MG63 (cell line): Measurements from ENCODE around the gene COX8A. TPM values are rescaled to one million over a fixed set of nuclear protein-coding genes. Genes with fewer than 3 reads are reported as not detected.

ENCODE experiments used
- DNase-seq: peaks from one replicate; pipeline ENCODE4 v3.0.0-alpha.2; 2020
- H3K27me3 ChIP-seq: fragments of 250-450 bp; sonication (Bioruptor Pico); 2 replicates; pipeline ENCODE4 v1.5.1; 2020; ENCODE audit warnings: mild to moderate bottlenecking, moderate library complexity
- H3K36me3 ChIP-seq: fragments of 250-450 bp; sonication (Bioruptor Pico); 2 replicates; pipeline ENCODE4 v1.5.1; 2020; ENCODE audit warnings: mild to moderate bottlenecking, moderate library complexity
- H3K4me3 ChIP-seq: fragments of 250-450 bp; sonication (Bioruptor Pico); 2 replicates; pipeline ENCODE4 v1.5.1; 2020; ENCODE audit warnings: mild to moderate bottlenecking, moderate library complexity
- H3K9me3 ChIP-seq: fragments of 250-450 bp; sonication (Bioruptor Pico); 2 replicates; pipeline ENCODE4 v1.5.1; 2020; ENCODE audit warnings: mild to moderate bottlenecking, moderate library complexity
- total RNA-seq: library from RNA; depleted of rRNA; stranded (reverse); fragments of >200 nt; shearing (Covaris generic); gene quantifications from 2 replicates; pipeline ENCODE4 v1.2.3, GENCODE V29; 2014; ENCODE audit warnings: low replicate concordance

Gene COX8A
- total RNA-seq, 1 experiment from 2014 or later = 593 TPM

GRCh38 chr11:63997801-63998337, 23.4 kb downstream of the COX8A start:
- no peak for DNase-seq
- no peak overlapping the region for H3K4me3 ChIP-seq
- no peaks in the 10 kb centered on the region for H3K9me3 ChIP-seq
- peaks cover 16% of the 10 kb centered on the region for H3K36me3 ChIP-seq
- no peaks in the 10 kb centered on the region for H3K27me3 ChIP-seq

DNA sequence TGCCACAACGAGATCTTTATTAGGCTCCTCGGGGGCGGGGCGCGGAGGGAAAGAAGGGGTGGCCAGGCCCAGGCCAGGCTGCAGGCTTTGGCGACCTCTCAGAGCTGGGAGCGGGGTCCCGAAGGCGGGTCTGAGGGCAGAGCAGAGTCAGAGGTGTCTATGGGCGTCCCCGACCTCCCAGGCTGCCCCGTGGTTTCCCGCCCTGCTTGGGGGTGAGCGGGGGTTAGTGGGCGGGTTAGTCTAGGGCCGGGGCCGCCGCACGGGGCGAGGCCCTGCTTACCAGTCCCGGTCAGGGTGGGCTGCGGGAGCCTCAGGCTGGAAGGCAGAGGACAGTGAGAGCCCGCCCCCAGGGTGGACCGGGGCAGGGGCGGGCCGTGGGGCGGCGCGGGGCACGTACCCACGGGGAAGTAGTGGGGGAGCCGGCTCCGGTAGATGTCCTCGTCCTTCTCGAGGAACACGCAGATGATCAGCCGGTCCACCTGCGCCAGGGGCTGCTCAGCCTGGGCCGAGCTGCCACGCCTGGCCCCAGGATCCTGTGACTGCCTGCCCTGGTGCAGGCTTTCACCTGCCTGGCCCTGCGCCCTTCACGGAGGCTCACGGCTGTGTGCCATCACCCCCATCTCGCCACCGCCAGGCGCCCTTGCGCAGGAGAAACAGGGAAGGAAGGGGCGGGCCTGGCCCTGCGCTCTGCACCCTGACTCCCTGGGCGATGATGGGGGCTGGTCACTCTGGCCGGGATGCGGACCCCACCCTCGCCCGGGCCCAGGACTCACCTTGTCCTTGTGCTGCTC, 24.3 kb downstream of the COX8A start:
- no peaks in the 10 kb centered on the region for H3K27me3 ChIP-seq
- no peak for DNase-seq
- peaks cover 18% of the 10 kb centered on the region for H3K36me3 ChIP-seq
- H3K9me3 ChIP-seq = no peaks in the 10 kb centered on the region
- H3K4me3 ChIP-seq = no peak overlapping the region

DNA sequence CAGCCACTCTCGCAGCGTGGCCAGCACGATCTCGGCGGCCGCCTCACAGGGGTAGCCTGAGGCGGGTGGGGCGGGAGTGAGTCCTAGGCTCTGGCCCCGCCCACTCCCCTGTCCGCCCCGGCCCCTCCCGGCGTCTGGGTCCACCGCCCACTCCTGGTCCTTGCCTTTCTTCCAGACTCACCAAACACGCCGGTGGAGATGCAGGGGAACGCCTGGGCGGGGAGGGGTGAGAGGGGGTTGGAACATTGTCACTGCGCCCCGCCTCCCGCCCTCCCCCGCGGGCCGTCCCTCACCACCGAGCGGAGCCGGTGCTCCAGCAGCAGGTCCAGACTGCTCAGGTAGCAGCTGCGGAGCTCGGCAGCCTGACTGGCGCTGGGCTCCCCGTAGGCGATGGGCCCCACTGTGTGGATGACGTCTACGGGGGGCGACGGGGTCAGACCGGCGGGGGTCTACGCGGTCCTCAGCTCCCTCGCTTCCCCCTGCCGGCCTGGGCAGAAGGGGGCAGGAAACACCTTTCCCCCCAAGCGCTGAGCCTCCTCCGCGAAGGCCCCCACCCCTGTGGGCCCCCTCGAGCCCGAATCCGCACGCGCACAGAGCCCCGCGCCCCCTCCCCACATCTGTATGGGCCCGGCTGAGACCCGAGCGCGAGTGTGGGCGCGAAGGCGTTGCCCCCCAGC, 25.1 kb downstream of the COX8A start:
- Histone ChIP-seq H3K36me3 (peaks cover 18% of the 10 kb centered on the region), H3K4me3 (no peak overlapping the region), H3K27me3 (no peaks in the 10 kb centered on the region), H3K9me3 (no peaks in the 10 kb centered on the region)
- no peak for DNase-seq

DNA sequence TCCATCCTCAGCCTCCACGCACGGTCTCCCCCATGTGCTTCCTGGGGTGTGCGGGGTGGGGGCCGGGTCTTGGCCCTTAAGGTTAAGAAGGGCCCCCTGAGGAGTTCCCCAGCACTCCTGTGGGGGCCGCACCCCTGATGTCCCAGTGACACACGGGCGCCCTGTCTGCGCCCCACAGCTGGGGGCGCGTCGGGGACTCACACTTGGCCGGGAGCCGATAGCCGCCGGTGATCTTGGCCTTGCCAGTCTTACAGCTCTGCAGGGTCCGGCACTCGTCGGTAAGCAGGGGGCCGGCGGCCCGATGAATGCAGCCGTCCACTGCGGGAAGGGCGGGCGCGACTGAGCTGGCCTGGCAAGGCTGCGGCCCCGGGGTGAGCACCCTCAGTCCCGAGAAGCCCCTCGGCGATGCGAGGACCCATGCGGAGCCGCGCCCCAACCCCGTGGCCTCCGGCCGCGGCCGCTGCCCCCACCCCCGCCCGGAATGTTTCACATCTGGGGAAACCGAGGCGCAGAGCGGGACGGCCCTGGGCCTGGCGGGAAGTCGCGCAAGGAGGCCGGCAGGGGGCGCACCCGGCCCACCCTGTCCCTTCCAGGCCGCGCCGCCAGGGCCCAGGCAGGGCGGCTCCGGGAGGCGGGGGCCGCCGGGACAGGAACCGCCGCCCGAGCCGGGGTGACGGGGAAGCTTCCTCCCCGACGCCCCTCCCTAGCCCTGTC, 25.8 kb downstream of the COX8A start:
- no peaks in the 10 kb centered on the region for H3K27me3 ChIP-seq
- H3K9me3 ChIP-seq = no peaks in the 10 kb centered on the region
- no peak for DNase-seq
- peaks cover 21% of the 10 kb centered on the region for H3K36me3 ChIP-seq
- no peak overlapping the region for H3K4me3 ChIP-seq

DNA sequence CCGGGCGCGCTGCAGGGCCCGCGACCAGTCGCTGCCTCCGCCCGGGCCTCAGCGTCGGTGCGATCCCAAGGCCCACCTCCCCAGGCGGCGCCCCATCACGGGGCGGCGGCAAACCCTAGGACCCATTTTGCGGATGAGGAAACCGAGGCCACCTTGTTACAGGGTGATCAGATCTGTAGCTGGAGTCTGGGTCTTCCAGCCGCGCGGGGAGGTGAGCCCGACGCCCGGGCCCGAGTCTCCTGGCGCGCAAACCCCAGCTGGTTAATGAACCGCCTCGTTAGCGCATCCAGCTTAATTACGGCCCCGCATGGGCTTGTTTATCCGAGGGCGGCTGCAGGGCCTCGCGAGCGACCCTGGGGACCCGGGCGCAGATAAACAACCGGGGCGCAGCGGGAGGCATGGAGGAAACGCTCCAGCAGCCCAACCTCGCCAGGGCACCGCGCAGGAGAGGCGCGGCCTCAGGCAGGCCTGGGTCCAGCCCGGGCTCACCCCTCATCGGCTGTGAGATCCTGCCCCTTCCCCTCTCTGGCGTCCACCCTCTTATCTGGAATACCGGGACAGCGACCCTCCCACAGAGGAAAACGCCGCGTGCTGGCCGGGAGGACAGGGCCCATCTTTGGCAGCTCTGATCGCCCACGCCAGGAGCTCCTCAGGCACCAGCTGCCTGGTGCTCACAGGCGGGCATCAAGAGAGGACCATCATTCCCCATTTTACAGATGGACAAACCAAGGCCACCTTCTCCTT, 26.5 kb downstream of the COX8A start:
- Histone ChIP-seq H3K36me3 (peaks cover 21% of the 10 kb centered on the region), H3K4me3 (no peak overlapping the region), H3K27me3 (no peaks in the 10 kb centered on the region), H3K9me3 (no peaks in the 10 kb centered on the region)
- DNase-seq = no peak

DNA sequence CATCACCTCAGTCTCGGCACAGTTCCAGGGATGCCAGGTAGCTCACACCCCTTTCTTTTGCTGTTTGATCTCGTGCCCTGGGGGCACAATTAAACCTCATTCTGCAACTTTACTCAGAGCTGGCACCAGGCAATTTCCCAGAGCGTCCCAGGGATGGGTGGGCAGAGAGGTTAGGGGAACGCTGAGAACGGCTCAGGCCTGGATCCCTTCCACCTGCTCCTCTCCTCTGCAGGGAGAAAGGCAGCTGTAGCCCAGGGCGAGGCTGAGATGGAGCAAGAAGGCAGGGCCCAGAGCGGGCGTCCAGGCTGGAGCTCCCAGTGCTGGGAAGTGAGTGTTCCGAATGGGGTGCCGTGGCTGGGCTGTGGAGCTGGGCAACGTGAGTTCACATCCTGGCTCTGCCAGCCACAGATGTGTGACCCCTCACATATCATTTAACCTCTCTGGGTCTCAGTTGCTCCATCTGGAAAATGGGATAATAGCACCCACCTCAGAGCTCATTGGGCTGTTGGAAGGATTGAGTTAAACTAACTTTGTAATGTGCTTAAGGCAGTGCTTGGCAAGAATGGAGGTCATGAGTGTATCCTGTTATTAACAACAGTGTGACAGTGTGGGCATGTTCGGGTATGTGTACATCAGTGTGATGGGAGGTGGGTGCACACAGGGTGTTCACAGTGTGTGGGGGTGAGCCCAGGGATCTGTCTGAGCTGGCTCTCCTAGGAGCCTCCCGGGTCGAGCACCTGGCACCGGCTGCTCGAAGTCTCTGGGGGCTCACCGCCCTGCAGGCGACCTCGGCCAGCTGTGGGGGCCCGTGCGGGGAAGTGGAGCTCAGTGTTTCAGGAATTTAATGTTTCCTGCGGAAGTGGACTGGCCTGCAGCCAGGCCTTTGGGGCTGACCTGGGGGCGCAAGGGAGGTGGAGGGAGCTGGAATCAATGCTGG, 27.3 kb downstream of the COX8A start:
- Histone ChIP-seq H3K36me3 (peaks cover 16% of the 10 kb centered on the region), H3K4me3 (no peak overlapping the region), H3K27me3 (no peaks in the 10 kb centered on the region), H3K9me3 (no peaks in the 10 kb centered on the region)
- DNase-seq = no peak

- Histone ChIP-seq H3K4me3 (no peak overlapping the region), H3K36me3 (peaks cover 5% of the 10 kb centered on the region), H3K9me3 (no peaks in the 10 kb centered on the region), H3K27me3 (no peaks in the 10 kb centered on the region)
- DNase-seq = no peak
Measured at GRCh38 chr11:64003807-64004589, 29.6 kb downstream of the COX8A start.

DNA sequence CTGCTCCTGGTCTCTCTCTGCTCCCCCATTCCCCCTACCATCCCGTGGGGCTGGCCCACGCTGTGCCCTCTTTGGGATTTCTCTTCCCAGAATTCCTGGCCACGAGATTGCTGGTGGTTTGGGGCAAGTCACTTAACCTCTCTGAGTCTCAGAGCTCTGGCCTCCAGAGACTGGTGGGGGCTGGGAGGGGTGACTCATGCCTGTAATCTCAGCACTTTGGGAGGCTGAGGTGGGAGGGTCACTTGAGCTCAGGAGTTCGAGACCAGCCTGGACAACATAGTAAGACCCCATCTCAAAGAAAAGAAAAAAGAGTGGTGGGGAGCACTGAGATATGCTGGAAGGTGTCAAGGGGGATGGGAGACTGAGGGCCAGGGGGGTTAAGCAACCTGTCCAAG, 30.2 kb downstream of the COX8A start:
- Histone ChIP-seq H3K27me3 (no peaks in the 10 kb centered on the region), H3K36me3 (peaks cover 5% of the 10 kb centered on the region), H3K9me3 (no peaks in the 10 kb centered on the region), H3K4me3 (no peak overlapping the region)
- no peak for DNase-seq

DNA sequence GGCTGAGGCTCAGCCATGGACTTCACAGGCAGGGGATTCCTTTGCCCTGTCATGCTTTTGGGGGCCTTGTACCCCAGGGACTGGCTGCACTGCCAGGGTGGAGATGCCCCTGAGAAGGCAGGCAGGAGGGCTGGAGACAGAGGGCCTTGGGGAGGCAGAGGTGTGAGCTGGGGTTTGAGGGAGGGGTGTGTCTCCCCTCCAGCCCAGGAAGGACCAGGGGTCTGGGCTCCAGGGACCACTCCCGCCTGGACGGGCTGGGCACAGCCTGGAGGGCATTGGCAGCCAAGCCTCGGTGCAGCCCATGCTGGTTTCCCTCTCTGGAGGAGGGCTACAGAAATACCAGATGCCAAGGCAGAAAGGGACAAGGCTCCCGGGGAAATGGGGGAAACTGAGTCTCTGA, 31.3 kb downstream of the COX8A start:
- Histone ChIP-seq H3K27me3 (no peaks in the 10 kb centered on the region), H3K4me3 (no peak overlapping the region), H3K36me3 (peaks cover 5% of the 10 kb centered on the region), H3K9me3 (no peaks in the 10 kb centered on the region)
- no peak for DNase-seq

- Histone ChIP-seq H3K4me3 (no peak overlapping the region), H3K36me3 (peaks cover 5% of the 10 kb centered on the region), H3K27me3 (no peaks in the 10 kb centered on the region), H3K9me3 (no peaks in the 10 kb centered on the region)
- DNase-seq = no peak
Measured at GRCh38 chr11:64006398-64006797, 32.0 kb downstream of the COX8A start.

DNA sequence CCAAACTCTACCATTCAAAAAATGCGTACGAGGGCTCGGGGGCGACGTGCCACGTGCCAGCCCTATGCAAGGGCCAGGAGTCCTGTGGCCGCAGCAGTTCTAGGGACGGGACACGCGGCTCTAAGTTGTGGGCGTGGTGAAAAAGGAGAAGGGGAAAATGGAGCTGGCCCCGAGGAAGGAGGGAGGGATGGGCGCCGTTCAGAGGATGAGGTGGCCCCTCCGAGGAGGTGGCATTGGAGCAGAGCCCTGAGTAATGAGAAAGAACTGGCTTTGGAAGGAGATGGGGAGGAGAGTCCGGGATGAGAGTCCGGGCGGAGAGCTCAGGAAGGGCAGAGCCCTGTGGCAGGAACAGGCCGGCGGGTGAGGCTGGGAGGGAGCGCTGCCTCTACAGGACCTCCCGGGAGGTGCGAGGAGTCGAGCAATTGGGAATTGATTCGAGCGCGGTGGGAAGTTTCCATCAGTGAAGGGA, 32.8 kb downstream of the COX8A start:
- DNase-seq = peak; percentile 32
- Histone ChIP-seq H3K4me3 (no peak overlapping the region), H3K9me3 (no peaks in the 10 kb centered on the region), H3K36me3 (peaks cover 5% of the 10 kb centered on the region), H3K27me3 (no peaks in the 10 kb centered on the region)

DNA sequence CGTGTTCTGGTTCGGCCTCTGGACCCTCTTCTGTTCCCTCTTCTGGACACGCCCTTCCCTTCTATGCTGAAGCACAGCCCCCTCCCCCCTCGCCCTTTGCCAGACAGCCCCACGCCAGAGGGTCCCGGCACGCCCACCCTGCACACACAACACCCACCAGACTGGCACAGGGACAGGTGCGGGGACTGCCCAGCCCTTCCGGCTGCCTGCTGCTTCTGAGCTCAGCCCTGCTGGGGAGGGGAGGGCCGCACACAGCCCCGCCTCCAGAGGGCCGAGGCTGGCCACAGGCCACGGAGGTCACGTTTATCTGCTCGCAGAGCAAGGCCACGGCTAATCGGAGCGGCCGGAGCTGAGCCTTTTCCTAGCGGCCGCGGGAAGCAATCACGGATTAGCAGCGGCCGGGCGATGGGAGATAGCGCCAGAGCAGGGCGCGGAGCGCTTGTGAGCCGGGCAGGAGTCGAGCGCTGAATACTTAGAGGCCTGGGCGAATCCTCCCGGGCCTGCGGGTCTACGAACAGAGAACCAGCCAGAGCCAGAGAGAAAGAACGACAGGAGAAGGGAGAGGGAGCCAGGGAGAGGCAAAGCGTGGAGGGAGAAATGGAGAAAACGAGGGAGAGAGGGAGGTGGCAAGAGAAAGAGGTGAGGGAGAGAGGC, 33.3 kb downstream of the COX8A start:
- Histone ChIP-seq H3K4me3 (no peak overlapping the region), H3K27me3 (no peaks in the 10 kb centered on the region), H3K36me3 (peaks cover 5% of the 10 kb centered on the region), H3K9me3 (no peaks in the 10 kb centered on the region)
- no peak for DNase-seq

DNA sequence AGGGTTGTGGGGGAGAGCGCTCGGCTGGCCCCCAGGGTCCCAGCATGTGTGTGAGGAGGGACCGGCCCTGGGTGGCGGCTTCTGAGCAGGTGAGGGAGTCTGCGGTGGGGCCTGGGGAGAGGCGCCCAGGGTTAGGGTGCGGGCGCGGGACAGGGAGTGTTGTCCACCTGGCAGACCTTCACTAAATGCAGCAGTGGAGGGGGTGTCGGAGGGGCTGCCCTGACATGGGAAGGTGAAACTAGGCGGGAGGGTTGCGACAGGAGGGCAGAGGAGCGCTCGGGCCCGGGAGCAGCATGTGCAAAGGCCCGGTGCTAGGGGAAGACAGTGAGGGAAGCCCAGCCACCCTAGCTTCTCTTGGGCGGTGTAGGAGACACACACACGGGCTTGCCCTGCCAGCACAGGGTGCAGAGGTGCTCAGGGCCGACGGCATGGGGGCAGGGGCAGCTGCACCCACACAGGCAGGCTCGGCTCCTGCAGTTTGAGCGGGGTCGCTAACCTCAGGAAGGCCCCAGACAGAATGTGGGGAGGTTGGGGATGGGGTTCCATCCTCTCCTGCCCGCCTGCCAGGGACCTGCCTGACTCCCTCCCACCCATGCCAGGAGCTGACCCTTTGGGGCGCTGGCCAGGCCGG, 34.0 kb downstream of the COX8A start:
- H3K36me3 ChIP-seq = peaks cover 3% of the 10 kb centered on the region
- H3K4me3 ChIP-seq = no peak overlapping the region
- no peaks in the 10 kb centered on the region for H3K9me3 ChIP-seq
- no peak for DNase-seq
- H3K27me3 ChIP-seq = no peaks in the 10 kb centered on the region
